SK-N-MC (cell line): ENCODE results near the gene TCHP.

Experiments
- EZH2 ChIP-seq: fragments of 200-600 bp; sonication (generic); IDR thresholded peaks from one replicate; pipeline ENCODE4 v1.6.1; 2017; ENCODE audit warnings: antibody characterized with exemption
- FOXP2 ChIP-seq: optimal IDR thresholded peaks from 2 replicates; pipeline ENCODE3; 2011; ENCODE audit warnings: mild to moderate bottlenecking, moderate library complexity; ENCODE audit not compliant: insufficient read depth; ENCODE audit errors: extremely low read length, control extremely low read depth
- POLR2AphosphoS5 ChIP-seq: IDR thresholded peaks from 2 replicates; pipeline ENCODE4 v1.6.1; 2012; ENCODE audit warnings: mild to moderate bottlenecking, low read depth, low read length, borderline replicate concordance

GRCh38 chr12:109914461-109914860 lies 14.4 kb downstream of the TCHP start:
- TF ChIP-seq POLR2AphosphoS5 (no peak), EZH2 (no peak), FOXP2 (no peak)
